Measurements from ENCODE around the gene ARHGEF5. TPM values are rescaled to one million over a fixed set of nuclear protein-coding genes. Genes with fewer than 3 reads are reported as not detected.
"Not testable (repeated sequence)": the region's sequence is repeated elsewhere in the genome, so short reads cannot be mapped to it uniquely, and the experiment has no call there.

Gene ARHGEF5
- total RNA-seq, 2 experiments from 2014 or later, result 17.0 to 17.2 TPM

- Mint-ChIP-seq H3K27ac (no peak overlapping the region), H3K36me3 (no peaks in the 10 kb centered on the region), H3K9me3 (no peaks in the 10 kb centered on the region), H3K4me3 (no peak overlapping the region), H3K4me1 (ENCODE audit: low read depth) (no peaks in the 10 kb centered on the region), H3K27me3 (peaks cover 11% of the 10 kb centered on the region)
- no peak for DNase-seq
- ChIA-PET CTCF (no interaction called here), POLR2A (no interaction called here)
- intact Hi-C loops (cut with micrococcal nuclease), result no loop called here
These were observed 52.9 kb downstream of the ARHGEF5 start for GRCh38 chr7:144408121-144408520.

GRCh38 chr7:144410441-144410840, 55.2 kb downstream of the ARHGEF5 start:
- no peaks in the 10 kb centered on the region for H3K4me1 Mint-ChIP-seq (ENCODE audit: low read depth)
- no peak for DNase-seq
- no peak overlapping the region for H3K4me3 Mint-ChIP-seq
- no peaks in the 10 kb centered on the region for H3K36me3 Mint-ChIP-seq
- intact Hi-C loops (cut with micrococcal nuclease), result no loop called here
- ChIA-PET POLR2A (no interaction called here), CTCF (no interaction called here)
- no peak overlapping the region for H3K27ac Mint-ChIP-seq
- no peaks in the 10 kb centered on the region for H3K9me3 Mint-ChIP-seq
- peaks cover 18% of the 10 kb centered on the region for H3K27me3 Mint-ChIP-seq

- Mint-ChIP-seq H3K9me3 (peaks cover 3% of the 10 kb centered on the region), H3K4me1 (ENCODE audit: low read depth) (no peaks in the 10 kb centered on the region), H3K4me3 (no peak overlapping the region), H3K27me3 (peaks cover 13% of the 10 kb centered on the region), H3K27ac (no peak overlapping the region), H3K36me3 (no peaks in the 10 kb centered on the region)
- POLR2A ChIA-PET, result no interaction called here
- intact Hi-C loops (cut with micrococcal nuclease), result no loop called here
- CTCF ChIA-PET, result no interaction called here
- no peak for DNase-seq
These were observed 59.6 kb downstream of the ARHGEF5 start for GRCh38 chr7:144414815-144415214.

- CTCF ChIA-PET, result no interaction called here
- no peak for DNase-seq
- Mint-ChIP-seq H3K9me3 (peaks cover 3% of the 10 kb centered on the region), H3K4me1 (ENCODE audit: low read depth) (no peaks in the 10 kb centered on the region), H3K27me3 (peaks cover 10% of the 10 kb centered on the region), H3K27ac (no peak overlapping the region), H3K4me3 (no peak overlapping the region), H3K36me3 (no peaks in the 10 kb centered on the region)
- intact Hi-C loops (cut with micrococcal nuclease), result no loop called here
- POLR2A ChIA-PET, result no interaction called here
These were observed 60.7 kb downstream of the ARHGEF5 start for GRCh38 chr7:144415858-144416257.

- Mint-ChIP-seq H3K27ac (no peak overlapping the region), H3K9me3 (peaks cover 3% of the 10 kb centered on the region), H3K4me3 (no peak overlapping the region), H3K27me3 (peaks cover 10% of the 10 kb centered on the region), H3K4me1 (ENCODE audit: low read depth) (no peaks in the 10 kb centered on the region), H3K36me3 (no peaks in the 10 kb centered on the region)
- DNase-seq, result no peak
- ChIA-PET POLR2A (no interaction called here), CTCF (no interaction called here)
- intact Hi-C loops (cut with micrococcal nuclease), result no loop called here
These were observed 61.1 kb downstream of the ARHGEF5 start for GRCh38 chr7:144416341-144416740.

- H3K36me3 Mint-ChIP-seq; H3K4me3 Mint-ChIP-seq; DNase-seq; H3K27ac Mint-ChIP-seq; POLR2A ChIA-PET; H3K4me1 Mint-ChIP-seq (ENCODE audit: low read depth); H3K9me3 Mint-ChIP-seq; intact Hi-C loops (cut with micrococcal nuclease); CTCF ChIA-PET: not testable (repeated sequence)
- peaks cover 10% of the 10 kb centered on the region for H3K27me3 Mint-ChIP-seq
These were observed 63.7 kb downstream of the ARHGEF5 start for GRCh38 chr7:144418931-144419330.

GRCh38 chr7:144427539-144427938, 72.3 kb downstream of the ARHGEF5 start:
- intact Hi-C loops (cut with micrococcal nuclease); H3K27me3 Mint-ChIP-seq; H3K27ac Mint-ChIP-seq; CTCF ChIA-PET; H3K36me3 Mint-ChIP-seq; H3K4me1 Mint-ChIP-seq (ENCODE audit: low read depth); DNase-seq; POLR2A ChIA-PET; H3K4me3 Mint-ChIP-seq: not testable (repeated sequence)
- H3K9me3 Mint-ChIP-seq, result peaks cover 41% of the 10 kb centered on the region

GRCh38 chr7:144428431-144428830, 73.2 kb downstream of the ARHGEF5 start:
- POLR2A ChIA-PET, result no interaction called here
- Mint-ChIP-seq H3K4me3 (no peak overlapping the region), H3K36me3 (peaks cover 3% of the 10 kb centered on the region), H3K9me3 (peaks cover 41% of the 10 kb centered on the region), H3K27ac (no peak overlapping the region), H3K27me3 (no peaks in the 10 kb centered on the region), H3K4me1 (ENCODE audit: low read depth) (no peaks in the 10 kb centered on the region)
- no peak for DNase-seq
- intact Hi-C loops (cut with micrococcal nuclease), result no loop called here
- CTCF ChIA-PET, result no interaction called here

Other genes starting within 250 kb of the ARHGEF5 start
- gene OR2A2, start 245.8 kb upstream of the ARHGEF5 start, total RNA-seq, result not detected
- not detected for gene OR2A14, start 232.2 kb upstream of the ARHGEF5 start, total RNA-seq
- 1 to 10 TPM; 3.1 to 3.6 TPM for gene CTAGE4, start 171.9 kb upstream of the ARHGEF5 start, total RNA-seq
- gene ARHGEF35, start 159.6 kb upstream of the ARHGEF5 start, total RNA-seq, result 1 to 10 TPM; 8.8 to 9.6 TPM
- gene OR2A42, start 115.8 kb upstream of the ARHGEF5 start, total RNA-seq, result not detected
- gene OR2A7, start 90.6 kb upstream of the ARHGEF5 start, total RNA-seq, result 1 to 10 TPM; 2.0 to 2.2 TPM
- gene CTAGE8, start 86.1 kb upstream of the ARHGEF5 start, total RNA-seq, result 1 to 10 TPM; 1.7 to 1.8 TPM
- gene OR2A1, start 43.0 kb upstream of the ARHGEF5 start, total RNA-seq, result not detected
- gene NOBOX, start 48.3 kb downstream of the ARHGEF5 start, total RNA-seq, result not detected

Measured in activated CD4-positive, alpha-beta memory T cell treated with anti-CD3 and anti-CD28 coated beads for 36 hours (primary cell).